Measurements from ENCODE around the gene APBA2. TPM values are rescaled to one million over a fixed set of nuclear protein-coding genes. Genes with fewer than 3 reads are reported as not detected.

APBA2 gene
- total and polyA plus RNA-seq, 2 of the 4 experiments (the other 2 are of a cell fraction), result 21.7 to 33.0 TPM

GRCh38 chr15:28944286-28944685 lies 58.5 kb downstream of the APBA2 start:
- H3K79me1 ChIP-seq (ENCODE audit: low read depth in 1 of 2, low read length in 2 of 2), result peaks cover 21 to 47% of the 10 kb centered on the region in 2 experiments
- in situ Hi-C loops (cut with MboI; ENCODE audit: low sequenced_read_pairs), result no loop called here

More at GRCh38 chr15:28944286-28944685, 58.5 kb downstream of the APBA2 start:
- no peak overlapping the region for H3K18ac ChIP-seq (ENCODE audit: low read depth, low read length)
- H3K4me3 ChIP-seq (ENCODE audit: insufficient read depth, low read depth, low read length), result no peak overlapping the region
- no peak overlapping the region for H2AK5ac ChIP-seq (ENCODE audit: low read depth, low read length)
- H3K27me3 ChIP-seq (ENCODE audit: control insufficient read depth, insufficient read depth, low read length), result no peaks in the 10 kb centered on the region
- no TSS peak for BruUV-seq (replicated peaks)
- H3K9me1 ChIP-seq (ENCODE audit: insufficient read depth, low read length), result peaks cover 10% of the 10 kb centered on the region; the same call in 1 of the 2 replicates
- H4K20me1 ChIP-seq (ENCODE audit: insufficient read depth, low read length), result peaks cover 3% of the 10 kb centered on the region; the same call in 1 of the 2 replicates
- H2AK9ac ChIP-seq (replicated peaks; ENCODE audit: low read depth, low read length, poor library complexity), result no peak overlapping the region
- no peak overlapping the region for H3K23ac ChIP-seq (ENCODE audit: low read depth, low read length)
- H3K4me2 ChIP-seq (ENCODE audit: low read depth, low read length), result no peak overlapping the region
- no peaks in the 10 kb centered on the region for H3K4me1 ChIP-seq (ENCODE audit: control insufficient read depth, insufficient read depth, low read length)
- H2BK120ac ChIP-seq (ENCODE audit: low read depth, low read length), result no peak overlapping the region
- POLR2A ChIA-PET (ENCODE audit: unreplicated experiment), result no interaction called here
- TF ChIP-seq, protein P1, sequence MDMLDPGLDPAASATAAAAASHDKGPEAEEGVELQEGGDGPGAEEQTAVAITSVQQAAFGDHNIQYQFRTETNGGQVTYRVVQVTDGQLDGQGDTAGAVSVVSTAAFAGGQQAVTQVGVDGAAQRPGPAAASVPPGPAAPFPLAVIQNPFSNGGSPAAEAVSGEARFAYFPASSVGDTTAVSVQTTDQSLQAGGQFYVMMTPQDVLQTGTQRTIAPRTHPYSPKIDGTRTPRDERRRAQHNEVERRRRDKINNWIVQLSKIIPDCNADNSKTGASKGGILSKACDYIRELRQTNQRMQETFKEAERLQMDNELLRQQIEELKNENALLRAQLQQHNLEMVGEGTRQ (IDR thresholded peaks at IDR 0.05; ENCODE audit: low read depth, low read length), result no peak
- TF ChIP-seq RFX5 (IDR thresholded peaks at IDR 0.05; ENCODE audit: low read depth, low read length) (no peak), MAZ (IDR thresholded peaks at IDR 0.05; ENCODE audit: borderline replicate concordance, low read depth, low read length) (no peak), FOS (IDR thresholded peaks at IDR 0.05; ENCODE audit: low read depth, low read length) (no peak), BHLHE40 (IDR thresholded peaks at IDR 0.05; ENCODE audit: low read depth, low read length) (no peak), CEBPB (IDR thresholded peaks at IDR 0.05; ENCODE audit: low read depth, low read length) (no peak), SMC3 (IDR thresholded peaks at IDR 0.05; ENCODE audit: low read depth, low read length) (no peak)
- TF ChIP-seq, protein P2, sequence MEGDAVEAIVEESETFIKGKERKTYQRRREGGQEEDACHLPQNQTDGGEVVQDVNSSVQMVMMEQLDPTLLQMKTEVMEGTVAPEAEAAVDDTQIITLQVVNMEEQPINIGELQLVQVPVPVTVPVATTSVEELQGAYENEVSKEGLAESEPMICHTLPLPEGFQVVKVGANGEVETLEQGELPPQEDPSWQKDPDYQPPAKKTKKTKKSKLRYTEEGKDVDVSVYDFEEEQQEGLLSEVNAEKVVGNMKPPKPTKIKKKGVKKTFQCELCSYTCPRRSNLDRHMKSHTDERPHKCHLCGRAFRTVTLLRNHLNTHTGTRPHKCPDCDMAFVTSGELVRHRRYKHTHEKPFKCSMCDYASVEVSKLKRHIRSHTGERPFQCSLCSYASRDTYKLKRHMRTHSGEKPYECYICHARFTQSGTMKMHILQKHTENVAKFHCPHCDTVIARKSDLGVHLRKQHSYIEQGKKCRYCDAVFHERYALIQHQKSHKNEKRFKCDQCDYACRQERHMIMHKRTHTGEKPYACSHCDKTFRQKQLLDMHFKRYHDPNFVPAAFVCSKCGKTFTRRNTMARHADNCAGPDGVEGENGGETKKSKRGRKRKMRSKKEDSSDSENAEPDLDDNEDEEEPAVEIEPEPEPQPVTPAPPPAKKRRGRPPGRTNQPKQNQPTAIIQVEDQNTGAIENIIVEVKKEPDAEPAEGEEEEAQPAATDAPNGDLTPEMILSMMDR (conservative IDR thresholded peaks at IDR 0.05; ENCODE audit: low read depth, low read length), result no peak
- H2BK15ac ChIP-seq (ENCODE audit: low read depth, low read length), result no peak overlapping the region
- no peak overlapping the region for H3K9ac ChIP-seq (ENCODE audit: low read depth, low read length)
- no peak overlapping the region for H4K91ac ChIP-seq (ENCODE audit: insufficient read depth, low read depth, low read length)
- no peak overlapping the region for H4K5ac ChIP-seq (ENCODE audit: low read depth, low read length)
- no peak overlapping the region for H2AFZ ChIP-seq (replicated peaks; ENCODE audit: low read length, poor library complexity)
- no peaks in the 10 kb centered on the region; the same call in 1 of the 2 replicates for H3K36me3 ChIP-seq (ENCODE audit: control insufficient read depth, insufficient read depth, low read length)
- H2BK5ac ChIP-seq (ENCODE audit: low read depth, low read length, poor library complexity, severe bottlenecking), result no peak overlapping the region
- 95% methylated on average over 16 of the region's 16 CpGs; no CpG with 5 or more reads in 1 of the 2 experiments for WGBS, 2 experiments (ENCODE audit: extremely low coverage in 2 of 2, insufficient read length in 1 of 2)
- CTCF ChIA-PET, result no interaction called here
- H4K8ac ChIP-seq (ENCODE audit: low read depth in 2 of 2, low read length in 2 of 2), result no peak overlapping the region
- no peak overlapping the region for H3K4ac ChIP-seq (ENCODE audit: low read depth, low read length)
- no peaks in the 10 kb centered on the region for H3K9me3 ChIP-seq (ENCODE audit: control insufficient read depth, insufficient read depth, low read length)
- dilution Hi-C loops (cut with HindIII; ENCODE audit: low sequenced_read_pairs, unreplicated experiment) (no loop called here), intact Hi-C loops (cut with micrococcal nuclease) (no loop called here)
- no peak for ATAC-seq (ENCODE audit: low read depth)
- H3K56ac ChIP-seq (ENCODE audit: extremely low read depth, insufficient read depth, low read length), result no peak overlapping the region
- DNase-seq, result no peak
- H2BK20ac ChIP-seq (ENCODE audit: low read depth, low read length), result no peak overlapping the region
- no peak overlapping the region for H3K27ac ChIP-seq (ENCODE audit: insufficient read depth, low read length)
- H3K14ac ChIP-seq (replicated peaks; ENCODE audit: low read depth, low read length), result no peak overlapping the region
